Airway epithelial cell (primary cell): ENCODE results near the gene GARIN5B. TPM values are rescaled to one million over a fixed set of nuclear protein-coding genes. Genes with fewer than 3 reads are reported as not detected.

Experiments used
- total RNA-seq: library from RNA; depleted of rRNA; stranded (reverse); fragments of >200 nt; gene quantifications from 2 replicates; pipeline ENCODE4 v1.2.3, GENCODE V29; 2015

The GARIN5B gene
- total RNA-seq = not detected in 2 replicates

GRCh38 chr19:55362990-55363716, at the start of gene GARIN5B:
GARIN5B (minus strand) TSS chr19:55363260; CDS start chr19:55363066, 194 bp downstream.

GRCh38 chr19:55407550-55407799, 44.4 kb upstream of the GARIN5B start, which contains the start of gene UBE2S:
UBE2S (minus strand) TSS chr19:55407788; CDS start chr19:55407589, 199 bp downstream.

GRCh38 chr19:55385724-55386492, 22.8 kb upstream of the GARIN5B start, which contains the start of gene RPL28:
RPL28 (plus strand) TSS chr19:55385932; CDS start chr19:55386358, 426 bp downstream.

DNA sequence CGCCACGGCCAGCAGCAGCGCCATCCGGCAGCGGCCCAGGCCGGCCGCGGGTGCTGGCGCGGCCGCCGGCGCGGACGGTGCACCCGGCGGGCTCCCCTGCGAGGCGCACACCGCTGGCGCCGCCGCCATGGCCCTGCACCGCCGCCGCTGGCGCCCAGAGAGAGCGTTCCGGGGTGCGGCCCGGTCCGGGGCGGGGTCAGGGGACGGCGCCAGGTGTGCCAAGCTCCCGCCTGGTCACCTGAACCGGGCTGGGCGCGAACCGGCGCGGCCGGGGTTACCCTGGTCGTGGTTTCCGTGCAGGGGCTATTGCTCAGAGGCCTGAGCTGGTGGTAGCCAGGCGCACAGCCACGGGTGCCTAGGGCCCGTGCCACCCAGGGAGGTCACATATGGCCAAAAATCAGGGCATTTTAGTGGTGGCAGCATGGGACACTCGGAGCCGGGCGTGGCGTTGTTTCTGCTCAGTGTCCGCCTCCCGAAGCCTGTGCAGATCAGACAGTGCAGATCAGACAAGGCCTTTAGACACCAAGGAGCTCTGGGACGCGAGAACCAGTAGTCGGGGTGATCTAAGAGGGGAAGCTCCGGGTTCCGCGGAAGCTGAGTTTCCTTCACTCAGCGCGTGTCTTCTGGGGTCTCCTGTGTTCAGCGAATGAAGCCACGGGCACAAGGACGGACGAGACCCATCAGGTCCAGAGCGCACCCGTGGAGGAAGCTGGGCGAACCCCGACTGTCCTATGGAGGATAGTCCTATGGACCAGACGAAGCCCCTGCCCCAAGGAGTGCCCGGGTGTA, 21.3 kb upstream of the GARIN5B start, which contains the start of gene TMEM238:
Gene TMEM238, minus strand, starts transcription at position 162 of the 789 bp plus-strand sequence. Its CDS starts 33 bp downstream, at position 129.

GRCh38 chr19:55376241-55376933, 13.3 kb upstream of the GARIN5B start, which contains the start of gene TMEM190:
TMEM190 (plus strand) TSS chr19:55376826; CDS start chr19:55376854, 28 bp downstream.

DNA sequence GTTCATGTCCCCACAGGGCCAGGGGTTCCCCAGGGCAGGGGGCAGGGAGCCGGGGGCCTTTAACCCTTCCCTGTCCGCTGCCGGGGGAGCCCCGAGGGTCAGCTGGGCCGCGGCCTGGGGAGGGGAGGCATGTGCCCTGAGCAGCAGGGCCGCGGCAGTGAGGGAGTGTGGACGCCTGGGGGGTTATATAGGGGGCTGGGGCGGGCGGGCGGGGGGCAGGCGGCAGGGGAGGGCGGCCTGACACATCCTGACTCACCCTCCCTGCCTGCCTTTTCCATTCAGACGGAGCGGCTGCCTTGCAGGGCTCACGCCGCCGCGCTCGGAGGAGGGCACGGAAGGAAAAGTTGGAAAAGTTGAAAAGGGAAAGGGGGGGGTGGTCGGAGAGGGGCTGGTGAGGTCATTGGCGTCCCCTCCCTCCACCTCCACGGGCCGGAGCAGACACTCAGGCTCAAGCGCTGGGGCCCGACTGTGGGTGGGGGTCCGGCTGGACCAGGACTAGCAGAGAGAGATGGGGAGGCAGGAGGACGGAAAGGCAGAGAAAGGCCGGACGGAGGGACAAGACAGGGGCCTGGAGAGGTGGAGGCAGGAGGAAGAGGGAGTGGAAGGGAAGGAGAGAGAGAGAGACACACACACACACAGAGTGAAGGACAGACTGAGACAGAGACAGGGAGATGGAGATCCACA, 7.4 kb upstream of the GARIN5B start, which contains the start of gene IL11:
Gene IL11, minus strand, starts transcription at position 159 of the 684 bp plus-strand sequence. Its CDS starts 153 bp downstream, at position 6.

DNA sequence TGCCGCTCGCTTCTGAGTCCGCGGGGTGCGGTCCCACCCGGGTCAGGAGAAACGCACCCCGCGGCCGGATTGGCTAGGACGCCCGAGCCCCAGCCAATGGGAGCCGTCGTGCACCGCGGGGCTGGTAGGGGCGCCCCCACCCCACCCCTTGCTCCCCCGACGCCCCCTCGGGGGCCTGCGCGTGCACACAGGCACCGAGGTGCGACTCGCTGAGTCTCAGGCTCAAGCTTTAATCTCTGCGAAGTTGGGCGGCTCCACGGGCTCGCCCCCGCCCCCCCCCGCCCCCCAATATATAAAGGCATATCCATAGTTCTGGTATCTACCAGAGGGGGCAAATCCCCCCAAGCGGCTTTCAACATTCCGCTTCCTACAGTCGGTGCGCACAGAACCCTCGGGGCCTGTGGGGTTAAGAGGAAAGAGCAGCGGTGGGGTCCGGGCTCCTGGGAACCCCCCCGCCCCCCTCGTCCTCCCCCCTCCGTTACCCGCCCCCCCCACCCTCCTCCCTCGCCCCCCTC, 8.3 kb downstream of the GARIN5B start, which contains the start of gene COX6B2:
Gene COX6B2, minus strand, starts transcription at position 22 of the 515 bp plus-strand sequence. CDS start 198 bp downstream, outside the sequence.

GRCh38 chr19:55339105-55339888, 23.8 kb downstream of the GARIN5B start, which contains the start of gene KMT5C:
KMT5C (plus strand) TSS chr19:55339876; CDS start chr19:55341937, 2,061 bp downstream.

DNA sequence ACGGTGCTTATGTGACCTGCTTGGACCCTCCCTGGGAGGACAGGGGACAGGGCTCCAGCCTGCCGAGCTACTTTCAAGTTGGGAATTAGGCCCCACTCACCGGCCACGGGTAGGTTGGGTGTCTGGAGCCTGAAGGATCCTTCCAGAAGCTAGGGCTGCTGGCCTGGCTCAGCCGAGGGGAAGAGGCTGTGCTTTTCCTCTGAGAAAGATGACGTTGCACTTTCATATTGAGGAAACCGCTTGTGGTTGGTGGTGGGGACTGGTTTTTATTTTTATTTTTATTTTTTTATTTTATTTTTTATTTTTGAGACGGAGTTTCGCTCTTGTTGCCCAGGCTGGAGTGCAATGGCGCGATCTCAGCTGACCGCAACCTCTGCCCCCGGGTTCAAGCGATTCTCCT, 37.9 kb downstream of the GARIN5B start, which contains the start of gene TMEM150B:
Gene TMEM150B, minus strand, starts transcription at position 170 of the 400 bp plus-strand sequence. CDS start 4,305 bp downstream, outside the sequence.

Other genes with a start within 250 kb of the GARIN5B start
- gene PPP1R12C, start 245.6 kb downstream of the GARIN5B start, total RNA-seq = 36.5 and 41.4 TPM in 2 replicates
- gene TNNT1, start 214.1 kb downstream of the GARIN5B start, total RNA-seq = 12.3 and 18.7 TPM in 2 replicates
- not detected in 2 replicates for gene TNNI3, start 205.5 kb downstream of the GARIN5B start, total RNA-seq
- 1.1 and 3.1 TPM in 2 replicates for gene DNAAF3, start 196.6 kb downstream of the GARIN5B start, total RNA-seq
- not detected in 2 replicates for gene SYT5, start 183.0 kb downstream of the GARIN5B start, total RNA-seq
- 0.21 TPM in 1 of 2 replicates, not detected in the other for gene PTPRH, start 153.8 kb downstream of the GARIN5B start, total RNA-seq
- 1.1 and 2.4 TPM in 2 replicates for gene TMEM86B, start 134.5 kb downstream of the GARIN5B start, total RNA-seq
- gene PPP6R1, start 104.2 kb downstream of the GARIN5B start, total RNA-seq = 38.7 and 50.4 TPM in 2 replicates
- gene HSPBP1, start 83.2 kb downstream of the GARIN5B start, total RNA-seq = 61.6 and 84.8 TPM in 2 replicates
- gene BRSK1, start 79.3 kb downstream of the GARIN5B start, total RNA-seq = 1.6 and 5.0 TPM in 2 replicates
- gene TMEM150B, start 37.9 kb downstream of the GARIN5B start, total RNA-seq = not detected in 2 replicates
- gene KMT5C, start 23.4 kb downstream of the GARIN5B start, total RNA-seq = 14.7 and 18.8 TPM in 2 replicates
- gene COX6B2, start 8.5 kb downstream of the GARIN5B start, total RNA-seq = 0.35 TPM in 1 of 2 replicates, not detected in the other
- 5.5 and 6.1 TPM in 2 replicates for gene IL11, start 7.2 kb upstream of the GARIN5B start, total RNA-seq
- not detected in 2 replicates for gene TMEM190, start 13.6 kb upstream of the GARIN5B start, total RNA-seq
- gene TMEM238, start 21.0 kb upstream of the GARIN5B start, total RNA-seq = 11.8 and 33.3 TPM in 2 replicates
- gene RPL28, start 22.7 kb upstream of the GARIN5B start, total RNA-seq = 279 and 544 TPM in 2 replicates
- 144 and 190 TPM in 2 replicates for gene UBE2S, start 44.5 kb upstream of the GARIN5B start, total RNA-seq
- gene SHISA7, start 80.0 kb upstream of the GARIN5B start, total RNA-seq = not detected in 2 replicates
- 70.7 and 87.7 TPM in 2 replicates for gene ISOC2, start 98.4 kb upstream of the GARIN5B start, total RNA-seq
- not detected in 2 replicates for gene C19orf85, start 101.5 kb upstream of the GARIN5B start, total RNA-seq
- gene ZNF628, start 113.4 kb upstream of the GARIN5B start, total RNA-seq = 3.7 and 10.4 TPM in 2 replicates
- gene NAT14, start 121.9 kb upstream of the GARIN5B start, total RNA-seq = 16.7 and 39.8 TPM in 2 replicates
- gene SSC5D, start 125.2 kb upstream of the GARIN5B start, total RNA-seq = 0.09 TPM in 1 of 2 replicates, not detected in the other
- not detected in 2 replicates for gene SBK2, start 173.9 kb upstream of the GARIN5B start, total RNA-seq
- not detected in 2 replicates for gene SBK3, start 182.3 kb upstream of the GARIN5B start, total RNA-seq
- 7.2 and 7.6 TPM in 2 replicates for gene ZNF579, start 217.6 kb upstream of the GARIN5B start, total RNA-seq
- 3.1 and 3.7 TPM in 2 replicates for gene FIZ1, start 236.3 kb upstream of the GARIN5B start, total RNA-seq
- gene ZNF524, start 237.0 kb upstream of the GARIN5B start, total RNA-seq = 27.2 and 31.9 TPM in 2 replicates
- gene ZNF865, start 242.4 kb upstream of the GARIN5B start, total RNA-seq = 4.4 and 5.8 TPM in 2 replicates